ENCODE measurements around the gene CCDC186.

DNA sequence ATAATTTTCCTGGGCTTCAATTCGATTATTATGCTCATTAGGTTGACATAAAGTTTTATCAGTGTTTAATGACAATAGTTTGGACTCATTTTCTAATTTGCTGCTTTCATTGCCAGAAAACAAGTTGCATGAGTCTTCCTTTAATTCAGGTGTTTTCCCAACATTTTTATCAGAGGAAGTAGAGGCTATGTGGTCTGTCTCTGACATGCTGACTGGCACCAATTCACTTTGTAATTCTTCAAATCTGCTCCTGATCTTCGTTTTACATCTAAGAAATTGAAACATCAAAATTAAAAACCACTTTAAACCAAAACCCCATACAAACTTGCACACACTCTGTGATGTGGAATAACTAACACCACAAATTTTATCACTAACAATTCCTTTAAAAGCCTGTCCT is 10.9 kb downstream of the CCDC186 start:
- TF ChIP-seq RCOR1 (IDR thresholded peaks at IDR 0.05; ENCODE audit: low read depth, low read length): no peak
- TF ChIP-seq, protein P1, sequence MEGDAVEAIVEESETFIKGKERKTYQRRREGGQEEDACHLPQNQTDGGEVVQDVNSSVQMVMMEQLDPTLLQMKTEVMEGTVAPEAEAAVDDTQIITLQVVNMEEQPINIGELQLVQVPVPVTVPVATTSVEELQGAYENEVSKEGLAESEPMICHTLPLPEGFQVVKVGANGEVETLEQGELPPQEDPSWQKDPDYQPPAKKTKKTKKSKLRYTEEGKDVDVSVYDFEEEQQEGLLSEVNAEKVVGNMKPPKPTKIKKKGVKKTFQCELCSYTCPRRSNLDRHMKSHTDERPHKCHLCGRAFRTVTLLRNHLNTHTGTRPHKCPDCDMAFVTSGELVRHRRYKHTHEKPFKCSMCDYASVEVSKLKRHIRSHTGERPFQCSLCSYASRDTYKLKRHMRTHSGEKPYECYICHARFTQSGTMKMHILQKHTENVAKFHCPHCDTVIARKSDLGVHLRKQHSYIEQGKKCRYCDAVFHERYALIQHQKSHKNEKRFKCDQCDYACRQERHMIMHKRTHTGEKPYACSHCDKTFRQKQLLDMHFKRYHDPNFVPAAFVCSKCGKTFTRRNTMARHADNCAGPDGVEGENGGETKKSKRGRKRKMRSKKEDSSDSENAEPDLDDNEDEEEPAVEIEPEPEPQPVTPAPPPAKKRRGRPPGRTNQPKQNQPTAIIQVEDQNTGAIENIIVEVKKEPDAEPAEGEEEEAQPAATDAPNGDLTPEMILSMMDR (IDR thresholded peaks at IDR 0.05): no peak
- TF ChIP-seq, protein P2, sequence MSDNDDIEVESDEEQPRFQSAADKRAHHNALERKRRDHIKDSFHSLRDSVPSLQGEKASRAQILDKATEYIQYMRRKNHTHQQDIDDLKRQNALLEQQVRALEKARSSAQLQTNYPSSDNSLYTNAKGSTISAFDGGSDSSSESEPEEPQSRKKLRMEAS (IDR thresholded peaks at IDR 0.05): no peak
- no peak for TF ChIP-seq EP300 (IDR thresholded peaks at IDR 0.05)
